ENCODE results near the gene MYADM.

MYADM gene

GRCh38 chr19:53892301-53892980 is 24.8 kb downstream of the MYADM start:
- DNase-seq: no peak

GRCh38 chr19:53892981-53893325 is 25.3 kb downstream of the MYADM start:
- DNase-seq: no peak

GRCh38 chr19:53894707-53895106 is 27.0 kb downstream of the MYADM start:
- no peak for DNase-seq

- DNase-seq: no peak
These were observed 29.0 kb downstream of the MYADM start for GRCh38 chr19:53896682-53897081.

GRCh38 chr19:53897459-53897858 is 29.8 kb downstream of the MYADM start:
- no peak for DNase-seq

GRCh38 chr19:53898166-53898565 is 30.5 kb downstream of the MYADM start:
- DNase-seq: no peak

- no peak for DNase-seq
These were observed 31.1 kb downstream of the MYADM start for GRCh38 chr19:53898636-53899341.

GRCh38 chr19:53900191-53900860 is 32.6 kb downstream of the MYADM start:
- no peak for DNase-seq

GRCh38 chr19:53903055-53903680 is 35.5 kb downstream of the MYADM start:
- DNase-seq: no peak

- DNase-seq: no peak
These were observed 37.2 kb downstream of the MYADM start for GRCh38 chr19:53904909-53905308.

- DNase-seq: no peak
These were observed 38.1 kb downstream of the MYADM start for GRCh38 chr19:53905787-53906186.

GRCh38 chr19:53906211-53907192 is 38.8 kb downstream of the MYADM start:
- no peak for DNase-seq

GRCh38 chr19:53907193-53907581 is 39.5 kb downstream of the MYADM start:
- no peak for DNase-seq

- DNase-seq: no peak
These were observed 40.0 kb downstream of the MYADM start for GRCh38 chr19:53907690-53908089.

GRCh38 chr19:53908106-53908934 is 40.6 kb downstream of the MYADM start:
- DNase-seq: no peak

- DNase-seq: no peak
These were observed 41.3 kb downstream of the MYADM start, which contains the start of gene CACNG7 for GRCh38 chr19:53908935-53909415. Gene CACNG7 (plus strand): TSS chr19:53909278. CDS start chr19:53912832, 3,554 bp downstream.

GRCh38 chr19:53909471-53910169 is 41.9 kb downstream of the MYADM start:
- DNase-seq: no peak

GRCh38 chr19:53910170-53910518 is 42.5 kb downstream of the MYADM start:
- DNase-seq: no peak

- DNase-seq: no peak
These were observed 45.0 kb downstream of the MYADM start for GRCh38 chr19:53912653-53913052.

GRCh38 chr19:53915000-53915399 is 47.3 kb downstream of the MYADM start:
- no peak for DNase-seq

- DNase-seq: no peak
These were observed 48.3 kb downstream of the MYADM start for GRCh38 chr19:53916004-53916403.

All from NCI-H524 treated with DMSO at 0.1 percent for 48 hours (cell line).